HG03354 (cell line): ENCODE results near the gene CDADC1.

Source experiments
- ATAC-seq: cut with Tn5 transposase; IDR thresholded peaks from one replicate; pipeline ENCODE4 v1.9.1; 2021; ENCODE audit warnings: mild to moderate bottlenecking; ENCODE audit not compliant: unreplicated experiment, poor library complexity, severe bottlenecking

The CDADC1 gene

DNA sequence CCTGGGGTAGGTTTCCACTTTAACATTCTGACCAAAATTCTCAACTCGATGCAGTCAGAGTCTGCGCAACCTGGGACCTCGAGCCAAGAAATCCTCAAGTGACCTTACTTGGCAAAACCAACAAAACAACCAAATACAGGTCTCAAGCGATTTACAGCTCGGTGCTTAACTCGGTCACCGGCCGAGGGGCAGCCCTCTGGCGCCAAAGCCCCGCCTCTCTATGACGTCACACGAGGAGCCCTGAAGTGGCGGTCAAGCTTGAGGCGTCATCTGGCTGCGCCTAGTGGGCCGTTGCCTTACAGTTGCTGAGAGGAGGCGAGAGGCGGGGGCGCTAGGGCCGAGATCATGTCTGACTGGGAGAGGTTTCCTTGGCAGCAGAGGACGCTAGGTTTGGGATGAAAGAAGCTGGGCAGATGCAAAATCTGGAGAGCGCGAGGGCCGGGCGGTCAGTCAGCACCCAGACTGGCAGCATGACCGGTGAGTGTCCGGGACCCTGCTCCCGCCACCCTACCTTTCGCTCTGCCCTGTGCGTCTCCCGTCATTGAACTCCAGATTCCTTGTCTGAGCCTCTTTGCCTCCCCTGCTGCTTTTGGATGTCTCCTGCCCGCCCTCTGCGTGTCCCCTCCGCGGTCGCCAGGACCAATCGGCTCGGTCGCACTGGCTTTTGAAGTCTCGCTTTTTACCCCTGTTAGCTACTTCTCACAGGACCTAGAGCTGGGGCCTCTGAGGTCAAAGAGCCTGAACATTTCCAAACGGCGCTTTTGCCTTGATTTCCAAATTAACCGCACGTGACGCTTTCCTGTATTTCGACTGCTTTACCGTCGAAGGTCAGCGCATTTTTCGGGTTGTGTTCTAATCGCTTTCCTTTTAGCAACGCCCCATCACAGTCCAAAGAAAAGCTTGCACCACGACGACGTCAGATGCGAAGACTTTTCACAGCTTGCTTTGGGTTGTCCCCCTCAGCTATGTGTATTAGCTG is at the start of gene CDADC1:
CDADC1 (plus strand) TSS at position 283 of the 979 bp plus-strand sequence; CDS start at position 396, 113 bp downstream.
- ATAC-seq = peak; percentile 98

GRCh38 chr13:49206641-49207040 is 41.1 kb upstream of the CDADC1 start:
- no peak for ATAC-seq

DNA sequence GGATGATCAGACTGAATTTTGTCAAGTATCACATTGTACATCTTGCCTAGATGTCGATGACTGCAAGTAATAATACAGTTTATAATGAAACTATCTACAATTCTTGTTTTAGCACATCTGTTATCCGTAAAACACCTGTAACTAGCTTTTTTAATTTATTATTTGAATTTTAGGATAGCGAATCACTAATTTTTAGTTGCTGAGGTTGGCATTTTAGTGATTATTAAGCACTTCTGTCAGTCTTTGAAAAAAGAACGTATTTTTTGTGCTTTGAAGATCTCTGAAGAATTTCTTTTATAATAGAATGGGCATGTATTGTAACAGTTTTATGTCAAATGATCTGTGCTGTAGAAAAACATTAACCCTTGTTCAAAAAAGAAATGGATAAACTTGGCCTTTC is 39.1 kb upstream of the CDADC1 start:
- ATAC-seq = no peak

- ATAC-seq = no peak
These were observed 37.6 kb upstream of the CDADC1 start for GRCh38 chr13:49210114-49210513.

DNA sequence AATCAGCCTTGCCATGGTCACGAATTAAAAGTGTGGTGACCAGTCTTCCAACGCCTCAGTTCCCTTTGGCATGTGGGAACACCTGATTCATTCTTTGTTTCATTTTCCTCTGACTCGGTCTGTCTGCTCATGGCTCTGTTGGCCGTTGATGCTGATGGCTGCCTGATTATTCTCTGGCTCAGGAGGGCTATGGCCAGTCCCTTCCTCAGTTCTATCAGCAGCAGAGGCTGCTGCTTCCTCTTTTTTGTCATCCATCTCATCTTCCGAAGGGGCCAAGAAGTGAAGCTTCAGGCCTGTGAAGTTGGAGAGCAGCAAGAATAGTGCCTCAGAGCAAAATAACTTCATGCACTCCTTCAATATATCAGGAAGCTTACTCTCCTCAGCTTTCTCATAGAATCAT is 37.1 kb upstream of the CDADC1 start:
- ATAC-seq = no peak

GRCh38 chr13:49213539-49213938 is 34.2 kb upstream of the CDADC1 start:
- no peak for ATAC-seq

DNA sequence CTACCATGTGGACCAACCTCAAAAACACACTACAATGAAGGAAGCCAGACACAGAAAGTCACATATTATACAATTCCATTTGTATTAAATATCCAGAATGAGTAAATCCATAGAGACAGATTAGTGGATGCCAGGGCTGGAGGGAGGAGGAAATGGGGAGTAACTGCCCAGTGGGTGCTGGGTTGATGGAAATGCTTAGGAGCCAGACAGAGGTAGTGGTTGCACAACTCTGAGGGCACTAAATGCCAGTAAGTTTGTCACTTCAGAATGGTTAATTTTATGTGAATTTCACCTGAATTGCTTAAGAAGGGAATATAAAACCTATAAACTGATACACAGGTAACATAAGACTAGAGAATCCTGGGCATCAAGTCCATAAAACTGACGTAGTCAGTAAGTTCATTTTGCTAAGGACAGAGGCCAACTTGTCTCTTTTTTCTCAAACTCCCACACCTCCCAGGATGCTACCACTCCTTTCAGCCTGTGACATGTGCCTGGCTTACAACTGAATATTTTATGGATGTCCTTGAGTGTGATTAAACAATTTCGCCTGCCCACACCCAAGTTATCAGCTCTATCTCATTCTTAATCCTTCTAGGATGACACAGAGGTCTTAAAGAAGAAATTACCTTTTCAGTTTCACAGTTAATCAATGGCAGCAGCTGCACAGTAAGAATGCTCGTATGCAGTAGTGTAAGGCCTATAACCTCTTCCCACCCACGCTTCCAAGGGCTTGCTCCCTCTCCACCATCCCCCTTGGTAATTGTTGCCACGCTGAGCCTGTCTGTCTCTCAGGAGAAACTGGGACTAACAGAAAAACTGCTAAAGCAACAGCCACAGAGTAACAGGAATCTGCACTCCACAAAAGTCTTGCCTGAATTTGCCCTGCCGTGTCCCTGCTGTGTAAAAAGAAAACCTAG is 33.5 kb upstream of the CDADC1 start:
- no peak for ATAC-seq

GRCh38 chr13:49214917-49215376 is 32.8 kb upstream of the CDADC1 start:
- peak; percentile 78 for ATAC-seq

DNA sequence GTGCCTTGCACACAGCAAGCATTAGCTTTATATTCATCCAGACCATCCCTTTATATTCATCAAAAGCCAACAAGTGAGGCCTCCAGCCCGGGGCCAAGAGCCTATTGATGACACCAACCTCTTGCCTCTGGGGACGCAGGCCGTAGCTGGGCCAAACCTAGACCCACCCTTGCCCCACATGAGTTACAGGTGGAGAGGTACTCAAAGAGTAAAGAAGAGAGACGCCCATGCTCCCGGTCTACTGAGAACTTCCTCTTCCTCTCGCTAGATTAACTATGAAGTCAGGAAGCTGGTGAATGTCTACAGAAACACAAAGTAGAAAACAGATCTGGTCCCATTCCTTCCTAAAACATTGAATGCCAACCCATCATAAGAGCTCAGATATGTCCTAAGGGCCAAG is 31.4 kb upstream of the CDADC1 start:
- ATAC-seq = no peak

GRCh38 chr13:49217962-49218492 is 29.7 kb upstream of the CDADC1 start:
- ATAC-seq = no peak

GRCh38 chr13:49218493-49219051 is 29.2 kb upstream of the CDADC1 start:
- ATAC-seq = no peak

DNA sequence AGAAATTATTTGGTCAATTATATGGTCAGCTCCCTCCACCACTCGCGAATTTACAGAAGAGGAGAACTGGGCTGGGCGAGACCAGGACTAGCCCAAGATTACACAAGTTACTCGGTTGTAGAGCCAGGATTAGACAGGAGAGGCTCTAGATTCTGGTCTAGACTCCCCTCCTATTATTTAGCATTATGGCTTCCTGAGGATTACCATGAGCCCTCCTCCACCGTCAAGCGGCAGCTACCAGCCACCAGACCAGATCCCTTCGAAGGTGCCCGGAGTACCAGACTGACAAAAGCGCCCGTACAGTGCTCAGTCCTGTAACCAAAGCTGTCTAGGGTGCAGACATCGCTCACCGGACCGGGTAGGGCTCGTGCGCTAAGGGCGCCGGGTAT is 28.1 kb upstream of the CDADC1 start:
- ATAC-seq = peak; percentile 31

DNA sequence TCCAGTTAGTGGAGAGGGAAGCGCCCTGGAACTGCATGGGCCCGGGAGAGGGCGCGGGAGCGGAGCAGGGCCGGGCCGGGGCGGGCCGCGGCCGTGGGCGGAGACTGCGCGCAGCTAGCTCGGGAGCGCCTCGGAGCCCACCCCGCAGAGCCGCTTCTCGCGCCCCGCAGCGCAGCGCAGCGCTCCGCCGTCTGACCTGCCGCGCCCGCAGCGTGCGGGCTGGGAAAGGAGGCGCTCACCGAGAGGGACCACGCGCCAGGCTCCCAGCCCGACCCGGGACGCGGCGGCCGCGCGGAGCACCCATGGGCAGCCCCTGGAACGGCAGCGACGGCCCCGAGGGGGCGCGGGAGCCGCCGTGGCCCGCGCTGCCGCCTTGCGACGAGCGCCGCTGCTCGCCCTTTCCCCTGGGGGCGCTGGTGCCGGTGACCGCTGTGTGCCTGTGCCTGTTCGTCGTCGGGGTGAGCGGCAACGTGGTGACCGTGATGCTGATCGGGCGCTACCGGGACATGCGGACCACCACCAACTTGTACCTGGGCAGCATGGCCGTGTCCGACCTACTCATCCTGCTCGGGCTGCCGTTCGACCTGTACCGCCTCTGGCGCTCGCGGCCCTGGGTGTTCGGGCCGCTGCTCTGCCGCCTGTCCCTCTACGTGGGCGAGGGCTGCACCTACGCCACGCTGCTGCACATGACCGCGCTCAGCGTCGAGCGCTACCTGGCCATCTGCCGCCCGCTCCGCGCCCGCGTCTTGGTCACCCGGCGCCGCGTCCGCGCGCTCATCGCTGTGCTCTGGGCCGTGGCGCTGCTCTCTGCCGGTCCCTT is 27.5 kb upstream of the CDADC1 start, which contains the start of gene MLNR:
MLNR (plus strand) TSS at position 303 of the 820 bp plus-strand sequence; CDS start at position 303, 0 bp downstream.
- peak; percentile 67 for ATAC-seq

- no peak for ATAC-seq
These were observed 26.7 kb upstream of the CDADC1 start for GRCh38 chr13:49220856-49221589.

- ATAC-seq = no peak
These were observed 26.1 kb upstream of the CDADC1 start for GRCh38 chr13:49221590-49221965.

DNA sequence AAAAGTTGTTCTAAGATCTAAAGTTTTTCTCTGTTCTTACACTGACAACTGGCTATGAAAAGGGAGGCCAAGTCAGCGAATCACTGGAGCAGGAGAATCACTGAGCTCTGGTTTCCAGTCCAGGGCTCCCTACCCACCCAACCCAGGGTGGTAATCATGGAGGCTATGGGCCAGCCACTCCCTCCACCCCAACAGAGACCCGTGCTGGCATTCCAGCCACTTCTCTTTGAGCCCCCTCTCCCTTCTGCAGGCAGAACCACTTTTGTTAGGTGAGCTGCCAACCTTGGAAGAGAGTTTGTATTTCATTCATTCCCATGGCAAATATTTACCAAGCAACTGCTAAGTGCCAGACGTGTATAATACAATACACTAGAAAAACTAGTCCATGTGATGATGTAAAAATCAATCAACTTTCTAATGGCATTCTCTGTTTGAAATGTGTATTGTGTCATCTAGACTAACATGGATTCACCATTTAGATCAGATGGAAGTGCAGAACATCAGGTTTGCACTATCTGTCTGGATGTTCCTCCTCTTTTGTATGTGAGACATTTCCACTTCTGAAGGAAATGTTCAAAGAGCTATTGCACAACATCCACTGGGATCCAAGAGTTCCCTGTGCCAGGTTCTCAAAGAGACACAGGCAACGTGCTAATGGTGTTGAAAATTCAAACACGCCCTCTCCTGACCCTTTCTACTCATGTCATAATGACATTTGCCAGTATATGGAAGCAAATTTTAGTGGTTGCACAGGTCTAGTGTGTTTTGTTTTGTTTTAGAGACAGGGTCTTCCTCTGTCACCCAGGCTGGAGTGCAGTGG is 22.3 kb upstream of the CDADC1 start:
- ATAC-seq = no peak

GRCh38 chr13:49226613-49227012 is 21.1 kb upstream of the CDADC1 start:
- ATAC-seq = no peak
